HFF-Myc (cell line): Measurements from ENCODE around the gene C21orf58.

Experiments used
- DNase-seq: peaks from one replicate; pipeline ENCODE4 v3.0.0-alpha.2; 2011; ENCODE audit warnings: low read depth; ENCODE audit errors: extremely low read depth
- H3K4me3 ChIP-seq: replicated peaks from 2 replicates; pipeline ENCODE4 v1.5.1; 2011; ENCODE audit warnings: low read depth, mild to moderate bottlenecking, control low read depth, low read length
- TF ChIP-seq, protein P1 (sequence below): IDR thresholded peaks from 2 replicates; pipeline ENCODE4 v1.5.1; 2012; ENCODE audit warnings: mild to moderate bottlenecking, low read depth, low read length, control low read depth; ENCODE audit errors: missing control alignments

Gene C21orf58

DNA sequence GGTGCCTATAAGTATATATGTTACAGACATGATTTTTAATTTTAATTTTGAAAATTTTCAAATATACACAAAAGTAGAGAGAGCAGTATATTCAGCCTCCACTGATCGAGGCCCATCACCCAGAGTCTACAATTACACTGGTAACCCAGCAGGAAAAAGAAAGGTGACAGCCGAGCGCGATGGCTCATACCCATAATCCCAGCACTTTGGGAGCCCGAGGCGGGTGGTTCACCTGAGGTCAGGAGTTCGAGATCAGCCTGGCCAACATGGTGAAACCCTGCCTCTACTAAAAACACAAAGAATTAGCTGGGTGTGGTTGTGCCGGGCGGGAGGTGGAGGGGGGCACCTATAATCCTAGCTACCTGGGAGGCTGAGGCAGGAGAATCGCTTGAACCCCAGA is 36.1 kb downstream of the C21orf58 start:
- DNase-seq, result no peak
- H3K4me3 ChIP-seq, result peak overlapping the region; percentile 67
- TF ChIP-seq, protein P1, sequence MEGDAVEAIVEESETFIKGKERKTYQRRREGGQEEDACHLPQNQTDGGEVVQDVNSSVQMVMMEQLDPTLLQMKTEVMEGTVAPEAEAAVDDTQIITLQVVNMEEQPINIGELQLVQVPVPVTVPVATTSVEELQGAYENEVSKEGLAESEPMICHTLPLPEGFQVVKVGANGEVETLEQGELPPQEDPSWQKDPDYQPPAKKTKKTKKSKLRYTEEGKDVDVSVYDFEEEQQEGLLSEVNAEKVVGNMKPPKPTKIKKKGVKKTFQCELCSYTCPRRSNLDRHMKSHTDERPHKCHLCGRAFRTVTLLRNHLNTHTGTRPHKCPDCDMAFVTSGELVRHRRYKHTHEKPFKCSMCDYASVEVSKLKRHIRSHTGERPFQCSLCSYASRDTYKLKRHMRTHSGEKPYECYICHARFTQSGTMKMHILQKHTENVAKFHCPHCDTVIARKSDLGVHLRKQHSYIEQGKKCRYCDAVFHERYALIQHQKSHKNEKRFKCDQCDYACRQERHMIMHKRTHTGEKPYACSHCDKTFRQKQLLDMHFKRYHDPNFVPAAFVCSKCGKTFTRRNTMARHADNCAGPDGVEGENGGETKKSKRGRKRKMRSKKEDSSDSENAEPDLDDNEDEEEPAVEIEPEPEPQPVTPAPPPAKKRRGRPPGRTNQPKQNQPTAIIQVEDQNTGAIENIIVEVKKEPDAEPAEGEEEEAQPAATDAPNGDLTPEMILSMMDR, result no peak

DNA sequence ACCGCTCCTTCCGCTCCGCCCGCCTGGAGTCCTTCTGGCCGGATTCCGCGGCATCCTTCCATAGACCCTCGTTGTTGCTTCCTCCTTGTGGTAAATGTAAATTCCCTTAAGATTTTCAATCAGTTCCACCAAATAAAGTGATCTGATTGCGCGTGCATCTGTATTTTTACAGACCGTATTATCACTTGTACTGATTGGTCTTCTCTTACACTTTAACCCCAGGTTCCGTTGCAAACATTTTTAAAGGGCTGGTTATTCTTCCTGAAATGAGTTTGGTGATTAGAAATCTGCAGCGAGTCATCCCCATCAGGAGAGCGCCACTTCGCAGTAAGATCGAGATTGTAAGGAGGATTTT is 37.0 kb downstream of the C21orf58 start:
- TF ChIP-seq, protein P1, result no peak
- H3K4me3 ChIP-seq, result peak overlapping the region; percentile 67
- no peak for DNase-seq

DNA sequence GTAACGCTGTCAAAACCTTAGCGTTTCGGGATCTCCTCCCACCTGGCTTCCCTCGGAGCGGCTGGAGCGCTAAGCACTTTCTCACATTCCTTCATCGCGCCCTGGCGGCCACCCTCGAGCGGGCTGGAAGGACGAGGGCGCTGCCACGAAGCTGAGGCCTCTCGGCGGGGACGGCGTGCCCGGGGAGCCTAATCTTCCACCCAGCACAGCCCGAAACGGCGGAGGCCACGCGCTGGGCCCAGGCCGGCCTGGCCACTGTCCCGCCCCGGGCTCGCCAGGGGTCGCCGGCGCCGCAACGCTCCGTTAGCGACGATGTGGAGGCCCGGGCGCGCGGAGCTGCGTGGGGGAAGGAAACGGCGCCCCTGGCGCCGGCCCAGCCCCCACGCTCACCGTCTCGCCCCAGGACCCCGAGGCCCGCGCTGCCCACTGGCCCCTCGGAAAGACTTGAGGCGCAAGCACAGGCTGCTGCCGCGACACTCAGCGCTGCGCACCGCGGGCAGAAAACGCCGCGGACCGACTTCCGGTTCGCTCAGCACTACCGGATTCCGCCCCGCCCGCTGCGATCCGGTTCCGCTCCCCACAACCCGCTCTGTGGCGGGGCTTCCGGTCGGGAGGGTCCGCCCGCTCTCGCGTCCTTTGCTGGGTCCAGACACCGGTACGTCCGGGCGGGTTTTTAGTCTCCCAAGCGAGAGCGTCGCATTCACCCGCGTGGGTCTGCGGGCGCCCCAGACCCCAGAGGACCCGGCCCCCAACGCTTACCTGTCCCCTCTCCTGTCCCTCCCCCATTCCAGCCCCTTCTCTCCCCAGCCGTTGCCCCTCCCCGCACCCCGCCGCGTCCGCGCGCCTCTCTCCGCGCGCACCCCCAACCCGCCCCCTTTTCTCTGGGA is 37.7 kb downstream of the C21orf58 start, which contains the start of gene YBEY:
Gene YBEY, plus strand, starts transcription at position 582 of the 887 bp plus-strand sequence. CDS start 572 bp downstream, outside the sequence.
- TF ChIP-seq, protein P1, result peak; percentile 19
- peak within 1 kb of the TSS; percentile 67 for H3K4me3 ChIP-seq

DNA sequence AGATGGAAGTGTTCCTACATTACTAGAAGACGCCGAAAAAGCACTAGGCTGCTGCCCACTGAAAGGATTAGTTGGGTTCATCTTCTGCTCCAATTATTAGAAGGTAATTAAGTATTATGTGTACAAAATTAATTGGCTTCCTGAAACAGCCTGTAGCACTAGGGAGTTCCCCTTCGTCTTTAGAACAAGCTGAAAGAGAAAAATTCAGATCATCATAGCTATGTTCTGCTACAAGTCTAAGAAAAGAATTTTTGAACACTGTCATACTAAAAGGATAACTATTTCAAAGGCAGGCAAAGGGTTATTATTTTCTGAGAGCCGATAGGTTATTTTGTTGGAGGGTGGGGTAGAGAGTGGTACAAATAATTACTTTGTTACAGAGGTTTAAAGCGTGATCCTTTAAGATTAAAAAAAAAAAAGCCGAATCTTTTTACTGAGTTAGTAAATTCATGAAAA is 38.4 kb downstream of the C21orf58 start, which contains the start of gene MCM3AP:
Gene MCM3AP, minus strand, starts transcription at position 406 of the 456 bp plus-strand sequence. Its CDS starts 325 bp downstream, at position 81.
- no peak for DNase-seq
- TF ChIP-seq, protein P1, result no peak
- peak within 1 kb of the TSS; percentile 67 for H3K4me3 ChIP-seq

More for the DNA sequence above, 37.7 kb downstream of the C21orf58 start, which contains the start of gene YBEY:
- peak; percentile 59 for DNase-seq

DNA sequence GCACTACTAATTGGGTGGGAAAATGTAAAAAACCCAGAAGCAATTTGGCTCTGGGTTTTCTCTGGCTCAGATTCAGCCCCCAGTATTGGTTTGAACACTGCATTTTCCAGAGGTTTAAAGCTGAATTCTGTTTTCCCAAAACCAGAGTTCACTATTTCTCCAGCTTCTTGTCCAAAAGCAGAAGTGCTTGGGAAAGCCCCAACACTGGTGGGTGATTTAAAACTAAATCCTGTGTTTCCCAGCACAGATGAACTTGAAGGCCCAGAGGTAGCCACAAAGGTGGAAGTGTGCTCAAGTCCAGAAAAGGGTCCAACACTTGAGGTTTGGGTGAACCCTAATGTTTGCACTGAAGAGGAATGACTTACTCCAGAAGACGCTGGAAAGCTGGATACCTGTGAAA is 38.9 kb downstream of the C21orf58 start:
- peak overlapping the region; percentile 67 for H3K4me3 ChIP-seq
- DNase-seq, result no peak
- TF ChIP-seq, protein P1, result no peak

DNA sequence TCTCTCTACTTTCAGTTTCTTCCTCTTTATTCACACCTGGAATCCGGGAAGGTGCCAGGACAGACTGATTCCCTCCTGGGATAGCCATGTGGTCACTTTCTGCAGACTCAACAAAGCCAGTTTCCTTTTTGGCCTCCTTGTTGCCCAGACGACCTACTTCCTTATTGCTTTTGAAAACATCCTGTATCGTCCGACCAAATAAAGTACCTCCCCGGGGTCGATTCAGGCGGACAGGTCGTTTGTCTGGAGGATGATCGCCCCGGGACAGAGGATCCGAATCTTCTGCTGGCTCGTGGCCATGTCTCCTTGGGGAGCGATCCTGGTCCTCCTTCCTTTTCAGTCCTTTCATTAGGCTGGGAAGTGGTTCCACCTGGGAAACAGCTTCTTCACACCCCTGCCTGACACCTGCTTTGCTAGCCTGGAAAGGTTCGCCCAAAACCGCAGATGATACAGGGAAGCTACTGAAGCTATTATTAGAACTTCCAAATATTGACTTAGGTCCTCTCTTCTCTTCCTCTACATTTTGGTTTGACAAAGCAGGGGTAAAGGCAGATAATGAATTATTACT is 39.5 kb downstream of the C21orf58 start:
- DNase-seq, result no peak
- TF ChIP-seq, protein P1, result no peak

More for the DNA sequence above, 39.5 kb downstream of the C21orf58 start:
- H3K4me3 ChIP-seq, result peak overlapping the region; percentile 67
